NCI-H2196 treated with DMSO at 0.1 percent for 48 hours (cell line): ENCODE data around the gene PLEKHA4.
A peak's percentile ranks its signal among the peaks of the same experiment; 100 is the strongest.

ENCODE experiments used
- DNase-seq: peaks from one replicate; lab custom pipeline; 2025; ENCODE audit not compliant: unreplicated experiment; lab: John Stamatoyannopoulos, UW

The PLEKHA4 gene

DNA sequence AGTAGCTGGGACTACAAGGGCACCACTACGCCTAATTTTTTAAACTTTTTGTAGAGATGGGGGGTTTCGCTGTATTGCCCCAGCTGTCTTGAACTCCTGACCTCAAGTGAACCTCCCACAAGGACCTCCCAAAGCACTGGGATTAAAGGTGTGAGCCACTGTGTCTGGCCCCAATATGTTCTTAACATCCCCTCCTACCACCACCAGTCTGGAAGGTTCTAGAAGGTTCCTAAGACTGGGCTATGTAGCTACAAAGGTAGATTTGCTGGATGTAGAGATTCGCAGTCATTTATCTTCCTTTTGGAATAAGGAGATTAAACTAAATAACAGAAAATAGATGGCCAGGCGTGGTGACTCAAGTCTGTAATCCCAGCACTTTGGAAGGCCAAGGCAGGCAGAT, 37.5 kb downstream of the PLEKHA4 start:
- DNase-seq, result no peak

- no peak for DNase-seq
Observed at GRCh38 chr19:48830088-48830487, 38.3 kb downstream of the PLEKHA4 start.

- DNase-seq, result no peak
Observed at GRCh38 chr19:48826606-48827020, 41.8 kb downstream of the PLEKHA4 start.

DNA sequence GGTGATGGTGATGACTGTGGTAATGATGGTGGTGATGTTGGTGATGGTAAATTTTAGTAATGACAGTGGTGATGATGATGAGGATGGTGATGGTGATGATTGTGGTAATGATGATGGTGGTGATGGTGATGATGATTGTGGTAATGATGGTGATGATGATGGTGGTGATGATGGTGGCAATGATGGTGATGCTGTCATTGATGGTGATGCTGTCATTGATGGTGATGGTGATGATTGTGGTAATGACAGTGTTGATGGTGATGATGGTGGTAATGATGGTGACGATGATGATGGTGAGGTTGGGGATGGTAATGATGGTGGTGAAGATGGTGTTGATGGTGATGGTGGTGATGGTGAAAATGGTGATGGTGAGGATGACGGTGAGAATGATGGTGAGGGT, 45.9 kb downstream of the PLEKHA4 start:
- DNase-seq, result no peak

DNA sequence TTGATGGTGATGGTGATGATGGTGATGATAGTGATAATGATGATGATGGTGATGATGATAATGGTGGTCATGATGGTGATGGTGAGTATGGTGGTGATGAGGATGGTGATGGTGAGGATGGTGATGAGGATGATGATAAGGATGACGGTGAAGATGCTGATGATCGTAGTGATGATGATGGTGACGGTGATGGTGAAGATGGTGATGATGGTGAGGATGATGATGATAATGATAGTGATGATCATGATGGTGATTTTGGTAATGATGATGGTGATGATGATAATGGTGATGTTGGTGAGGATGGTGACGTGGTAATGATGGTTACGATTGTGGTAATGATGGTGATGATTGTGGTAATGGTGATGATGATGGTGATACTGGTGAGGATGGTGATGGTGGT, 46.8 kb downstream of the PLEKHA4 start:
- no peak for DNase-seq

- peak; percentile 96 for DNase-seq
Observed at GRCh38 chr19:48819366-48819816, 49.0 kb downstream of the PLEKHA4 start.

DNA sequence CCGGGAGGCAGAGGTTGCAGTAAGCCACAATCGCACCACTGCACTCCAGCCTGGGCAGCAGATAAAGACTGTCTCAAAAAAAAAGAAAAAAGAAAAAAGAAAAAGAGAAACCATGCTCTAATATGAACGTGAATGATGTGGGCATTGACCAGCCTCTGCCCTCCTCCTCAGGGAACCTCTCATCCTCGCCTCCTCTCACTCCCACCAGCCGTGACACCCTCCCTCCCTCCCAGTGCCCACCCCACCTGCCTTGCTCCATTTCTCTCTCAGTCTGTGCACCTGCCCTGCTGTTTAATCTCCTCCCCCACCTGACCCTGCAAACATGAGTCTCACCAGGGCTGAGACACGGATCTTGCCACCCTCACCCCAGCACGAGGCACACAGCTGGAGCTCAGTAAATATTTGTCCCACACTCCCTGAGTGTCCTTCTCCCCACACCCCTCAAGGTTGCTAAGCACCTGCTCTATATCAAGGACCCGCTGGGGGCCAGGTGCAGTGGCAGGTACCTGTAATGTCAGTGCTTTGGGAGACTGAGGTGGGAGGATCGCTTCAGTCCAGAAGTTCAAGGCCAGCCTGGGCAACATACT, 50.1 kb downstream of the PLEKHA4 start:
- DNase-seq, result peak; percentile 88

- DNase-seq, result no peak
Observed at GRCh38 chr19:48817585-48818124, 50.8 kb downstream of the PLEKHA4 start.

- DNase-seq, result no peak
Observed at GRCh38 chr19:48815870-48816501, 52.4 kb downstream of the PLEKHA4 start.

DNA sequence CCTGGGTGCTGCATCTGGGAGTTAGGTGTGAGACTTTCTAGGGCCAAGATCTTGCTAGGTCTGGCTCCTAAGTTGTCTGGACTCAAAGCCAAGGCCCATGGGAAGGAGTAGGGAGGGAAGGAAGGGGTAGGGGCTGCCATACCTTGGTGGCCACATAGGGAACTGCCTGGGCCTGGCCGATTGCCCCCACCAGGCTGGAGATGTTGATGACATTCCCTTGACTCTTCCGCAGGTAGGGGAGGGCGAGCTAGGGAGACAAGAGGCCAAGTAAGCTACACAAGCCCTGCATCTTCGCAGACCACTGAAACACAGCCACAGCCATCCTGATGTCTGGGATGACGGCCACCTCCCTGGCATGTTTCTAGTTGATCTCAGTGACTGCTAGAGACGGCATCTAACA, 53.5 kb downstream of the PLEKHA4 start:
- no peak for DNase-seq

GRCh38 chr19:48813123-48813913, 55.1 kb downstream of the PLEKHA4 start:
- DNase-seq, result no peak

DNA sequence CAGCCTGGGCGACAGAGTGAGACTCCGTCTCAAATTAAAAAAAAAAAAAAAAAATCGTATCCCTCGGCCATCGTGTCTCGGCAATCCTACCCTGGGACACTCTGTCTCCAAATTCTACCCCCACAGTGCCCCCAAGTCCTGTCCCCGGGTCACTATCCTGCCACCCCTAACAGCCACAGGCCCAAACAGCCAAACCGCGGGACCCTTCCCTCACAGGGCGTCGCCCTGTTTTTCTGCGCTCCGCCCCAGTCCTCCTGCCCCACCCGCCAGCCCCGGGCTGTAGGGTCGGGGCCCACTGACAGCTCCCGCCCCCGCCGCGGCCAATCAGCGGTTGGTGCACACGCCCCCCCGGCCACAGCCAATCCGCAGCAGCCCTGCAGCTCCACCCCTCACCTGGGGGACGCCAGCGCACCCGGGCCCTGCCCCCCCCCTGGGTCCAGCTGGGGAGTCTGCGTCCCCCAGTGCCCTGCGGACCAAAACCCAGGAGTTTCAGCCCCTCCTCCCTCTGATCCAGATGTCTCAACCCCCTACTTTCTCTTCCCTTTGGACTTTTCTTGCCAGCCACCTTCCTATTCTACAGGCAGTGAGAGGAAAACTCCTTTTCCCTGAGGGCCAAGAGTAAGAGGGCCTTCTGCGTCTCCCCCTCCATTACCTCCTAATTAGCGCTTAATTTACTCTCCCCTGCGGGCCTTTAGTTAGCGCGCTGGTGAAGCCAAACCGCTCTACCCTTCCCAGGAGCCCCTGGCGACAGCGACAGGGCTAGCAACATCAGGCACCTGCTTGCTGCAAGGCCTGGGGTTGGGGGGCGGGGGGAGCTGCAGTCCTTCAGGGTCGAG, 56.1 kb downstream of the PLEKHA4 start:
- DNase-seq, result peak; percentile 82

DNA sequence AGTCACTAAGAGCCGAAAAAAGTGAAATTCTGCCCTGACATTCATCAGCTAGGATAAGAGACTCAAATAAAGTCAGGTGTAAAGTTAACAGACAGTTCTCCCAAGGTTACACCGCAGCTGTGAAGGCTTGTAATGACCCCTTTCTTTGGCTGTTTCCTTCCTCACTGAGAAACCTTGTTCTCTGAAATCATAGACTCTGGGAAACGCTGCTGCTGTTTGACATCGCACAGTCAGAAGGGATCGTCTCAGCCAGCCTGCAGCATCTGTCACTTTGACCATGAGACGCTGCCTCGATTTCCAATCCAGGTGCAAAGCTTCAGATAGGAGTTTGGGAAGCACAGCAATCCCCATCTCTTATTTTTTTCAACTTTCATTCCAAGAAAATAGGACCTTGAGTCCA, 58.3 kb downstream of the PLEKHA4 start:
- no peak for DNase-seq

DNA sequence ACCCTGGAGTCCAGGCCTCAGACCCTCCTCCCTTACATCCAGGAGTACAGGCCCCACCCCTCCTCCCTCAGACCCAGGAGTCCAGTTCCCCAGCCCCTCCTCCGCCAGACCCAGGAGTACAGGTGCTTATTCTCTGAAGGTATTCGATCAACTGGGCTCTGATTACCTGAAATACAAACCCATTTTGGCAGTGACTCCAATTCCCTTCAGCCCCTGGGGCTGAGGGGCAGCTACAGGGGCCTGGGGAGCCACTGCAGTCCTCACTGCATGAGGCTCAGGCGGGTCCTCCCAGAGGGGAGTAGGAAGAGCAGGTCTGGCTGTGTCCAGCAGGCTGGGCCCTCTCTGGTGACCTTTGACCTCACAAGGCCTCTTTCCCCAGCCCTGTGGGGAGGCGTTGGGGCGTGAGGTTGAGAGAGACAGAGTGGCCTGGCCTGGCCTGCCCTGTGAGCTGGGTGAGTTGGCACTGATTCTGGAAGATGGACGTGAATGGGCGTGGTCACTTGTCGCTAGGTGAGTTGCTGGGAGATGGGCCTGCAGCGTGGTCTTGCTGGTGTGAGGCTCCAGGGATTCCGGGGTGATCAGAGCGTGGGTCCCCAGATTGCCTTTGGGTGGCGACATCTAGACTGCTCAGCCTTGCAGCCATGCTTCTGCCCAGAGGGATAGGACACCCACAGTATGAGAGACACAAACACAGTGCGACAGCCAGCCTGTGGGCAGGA, 60.7 kb downstream of the PLEKHA4 start:
- DNase-seq, result no peak

GRCh38 chr19:48806818-48807589, 61.4 kb downstream of the PLEKHA4 start:
- no peak for DNase-seq

DNA sequence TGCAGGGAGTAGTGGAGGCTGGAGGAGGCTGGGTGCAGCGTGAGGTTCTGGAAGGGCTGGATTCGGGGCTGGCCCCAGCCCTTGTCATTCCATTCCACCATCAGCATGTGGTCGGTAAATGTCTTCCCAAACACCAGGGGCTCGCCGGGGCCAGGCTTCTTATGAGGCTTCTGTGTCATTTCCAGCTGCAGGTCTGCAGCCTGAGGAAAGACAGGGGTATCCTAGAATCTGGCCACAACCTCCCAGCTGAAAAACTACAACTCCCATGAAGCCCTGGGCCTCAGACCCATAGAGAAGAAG, 61.9 kb downstream of the PLEKHA4 start:
- no peak for DNase-seq

DNA sequence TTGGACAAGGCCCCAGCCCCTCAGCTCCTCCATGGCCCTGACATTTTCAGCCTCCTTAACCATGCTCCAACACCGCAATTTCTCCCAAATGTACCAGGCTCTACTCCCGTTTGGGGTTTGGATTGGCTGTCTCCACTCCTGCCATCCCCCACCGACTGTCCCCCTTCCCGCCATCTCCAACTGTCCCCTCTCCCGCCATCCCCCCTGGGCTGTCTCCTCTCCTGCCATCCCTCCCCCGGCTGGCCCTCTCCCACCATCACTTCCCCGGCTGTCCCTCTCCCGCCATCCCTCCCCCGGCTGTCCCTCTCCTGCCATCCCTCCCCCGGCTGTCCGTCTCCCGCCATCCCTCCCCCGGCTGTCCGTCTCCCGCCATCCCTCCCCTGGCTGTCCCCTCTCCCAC, 63.0 kb downstream of the PLEKHA4 start:
- DNase-seq, result no peak

DNA sequence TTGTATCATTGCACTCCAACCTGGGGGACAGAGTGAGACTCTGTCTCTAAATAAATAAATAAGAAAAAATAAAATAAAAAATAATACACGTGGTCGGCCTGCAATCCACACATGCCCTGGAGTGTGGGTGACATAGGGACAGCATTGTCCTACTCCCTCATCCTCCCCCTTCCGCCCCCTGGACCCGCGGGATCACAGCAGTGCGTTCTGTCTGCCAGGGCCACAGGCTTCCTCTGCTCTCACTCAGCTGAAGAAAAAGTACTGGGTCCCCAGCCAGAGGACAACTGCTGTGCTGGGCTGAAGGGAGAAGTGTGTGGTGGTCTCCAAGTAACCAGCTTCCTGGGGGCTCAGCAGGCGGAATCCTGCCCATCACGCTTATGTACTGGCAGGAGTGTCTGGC, 63.9 kb downstream of the PLEKHA4 start:
- no peak for DNase-seq

DNA sequence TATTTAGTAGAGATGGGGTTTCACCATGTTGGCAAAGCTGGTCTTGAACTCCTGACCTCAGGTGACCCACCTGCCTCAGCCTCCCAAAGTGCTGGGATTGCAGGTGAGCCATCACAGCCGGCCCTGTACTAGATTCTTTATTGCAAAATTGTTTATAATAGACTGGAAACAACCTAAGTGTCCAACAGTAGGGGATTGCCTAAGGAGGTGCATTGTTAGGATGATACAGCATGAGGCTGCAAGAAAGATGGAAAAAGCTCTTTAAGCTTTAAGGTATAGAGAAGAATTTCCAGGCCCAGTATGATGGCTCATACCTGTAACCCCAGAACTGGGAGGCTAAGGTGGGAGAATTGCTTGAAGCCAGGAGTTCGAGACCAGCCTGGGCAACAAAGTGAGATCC, 65.8 kb downstream of the PLEKHA4 start:
- no peak for DNase-seq
